Activated T-helper 1 cell treated with anti-CD3 and anti-CD28 coated beads, Interleukin-12 subunit alpha, Interleukin-12 subunit beta, Interleukin-2, Interleukin-4 antibody, amounts not matched to agents 30 ng/mL and 10 ng/mL and 1 ng/mL, durations not matched to agents 14 hours and 24 hours and 36 hours (primary cell): ENCODE measurements around the gene SCN5A. TPM values are rescaled to one million over a fixed set of nuclear protein-coding genes. Genes with fewer than 3 reads are reported as not detected.

Experiments
- DNase-seq: peaks from one replicate; pipeline ENCODE4 v3.0.0; 2021; ENCODE audit warnings: low spot score
- H3K27ac Mint-ChIP-seq: one replicate; pipeline ENCODE4 v1.8.0; 2021; ENCODE audit warnings: mild to moderate bottlenecking, mixed read lengths
- H3K27me3 Mint-ChIP-seq: one replicate; pipeline ENCODE4 v1.8.0; 2022; ENCODE audit warnings: mild to moderate bottlenecking, moderate library complexity, mixed read lengths; ENCODE audit not compliant: insufficient read depth
- H3K36me3 Mint-ChIP-seq: one replicate; pipeline ENCODE4 v1.8.0; 2021; ENCODE audit warnings: low read depth, mixed read lengths
- H3K4me1 Mint-ChIP-seq: one replicate; pipeline ENCODE4 v1.8.0; 2021; ENCODE audit warnings: low read depth, mixed read lengths
- H3K4me3 Mint-ChIP-seq: one replicate; pipeline ENCODE4 v1.8.0; 2021; ENCODE audit warnings: mild to moderate bottlenecking, moderate library complexity, mixed read lengths
- H3K9me3 Mint-ChIP-seq: one replicate; pipeline ENCODE4 v1.8.0; 2021; ENCODE audit warnings: mixed read lengths
- intact Hi-C: fragments of 100-400 bp; cut with micrococcal nuclease; formaldehyde crosslinking; loops from one replicate; pipeline ENCODE4 v1.15.1; 2024
- total RNA-seq: library from RNA; stranded (reverse); gene quantifications from 2 replicates; pipeline ENCODE4 v1.2.3, GENCODE V29; 2022

The SCN5A gene
- total RNA-seq, 1 donor from 2014 or later = not detected

GRCh38 chr3:38655708-38656300, 6.3 kb upstream of the SCN5A start:
- intact Hi-C loops = loop anchor here (1.0 to 10.0 kb wide), 4 partner anchors 135 to 749 kb away; partner anchors contain the start of genes EXOG, RPSA and XYLB
- no peak for DNase-seq
- Mint-ChIP-seq H3K4me3 (no peak overlapping the region), H3K36me3 (no peaks in the 10 kb centered on the region), H3K27ac (no peak overlapping the region), H3K27me3 (peaks cover 36% of the 10 kb centered on the region), H3K9me3 (no peaks in the 10 kb centered on the region), H3K4me1 (peaks cover 7% of the 10 kb centered on the region)

GRCh38 chr3:38653685-38654537, 4.4 kb upstream of the SCN5A start:
- peaks cover 7% of the 10 kb centered on the region for H3K4me1 Mint-ChIP-seq
- intact Hi-C loops = loop anchor here (2.0 to 10.0 kb wide), 3 partner anchors 307 to 751 kb away; partner anchors contain the start of genes ACAA1, MYD88, RPSA and XYLB
- no peaks in the 10 kb centered on the region for H3K9me3 Mint-ChIP-seq
- H3K36me3 Mint-ChIP-seq = no peaks in the 10 kb centered on the region
- H3K27ac Mint-ChIP-seq = no peak overlapping the region
- DNase-seq = no peak
- peaks cover 32% of the 10 kb centered on the region for H3K27me3 Mint-ChIP-seq
- H3K4me3 Mint-ChIP-seq = no peak overlapping the region

DNA sequence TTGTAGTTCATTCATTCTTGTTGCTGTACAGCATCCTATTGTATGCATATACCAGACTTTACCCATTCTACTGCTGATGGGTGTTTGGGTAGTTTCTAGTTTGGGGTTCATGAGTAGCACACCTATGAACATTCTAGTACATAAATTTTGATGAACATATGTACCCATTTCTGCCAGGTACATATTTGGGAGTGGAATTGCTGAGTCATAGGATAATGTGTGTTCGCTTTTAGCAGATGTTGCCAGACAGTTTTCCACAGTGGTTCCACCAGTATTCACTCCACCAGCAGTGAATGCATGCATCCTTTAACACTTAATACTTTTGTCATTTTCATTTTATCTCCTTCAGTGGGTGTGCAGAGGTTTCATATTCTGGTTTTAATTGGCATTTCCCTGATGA, 3.4 kb upstream of the SCN5A start:
- Mint-ChIP-seq H3K27ac (no peak overlapping the region), H3K27me3 (peaks cover 30% of the 10 kb centered on the region), H3K4me3 (no peak overlapping the region), H3K36me3 (peaks cover 2% of the 10 kb centered on the region), H3K9me3 (no peaks in the 10 kb centered on the region), H3K4me1 (peaks cover 12% of the 10 kb centered on the region)
- intact Hi-C loops = loop anchor here (5.0 to 10.0 kb wide), 2 partner anchors 516 to 752 kb away; partner anchors contain the start of genes ACAA1, MYD88 and RPSA
- DNase-seq = no peak

GRCh38 chr3:38651153-38651789, 1.8 kb upstream of the SCN5A start:
- intact Hi-C loops = loop anchor here (1.0 to 10.0 kb wide), 4 partner anchors 130 to 754 kb away; partner anchors contain the start of genes ACAA1, EXOG, MYD88 and RPSA
- H3K4me1 Mint-ChIP-seq = peaks cover 12% of the 10 kb centered on the region
- H3K9me3 Mint-ChIP-seq = no peaks in the 10 kb centered on the region
- peaks cover 17% of the 10 kb centered on the region for H3K27me3 Mint-ChIP-seq
- peaks cover 2% of the 10 kb centered on the region for H3K36me3 Mint-ChIP-seq
- H3K27ac Mint-ChIP-seq = no peak overlapping the region
- no peak overlapping the region for H3K4me3 Mint-ChIP-seq
- peak; percentile 55 for DNase-seq

DNA sequence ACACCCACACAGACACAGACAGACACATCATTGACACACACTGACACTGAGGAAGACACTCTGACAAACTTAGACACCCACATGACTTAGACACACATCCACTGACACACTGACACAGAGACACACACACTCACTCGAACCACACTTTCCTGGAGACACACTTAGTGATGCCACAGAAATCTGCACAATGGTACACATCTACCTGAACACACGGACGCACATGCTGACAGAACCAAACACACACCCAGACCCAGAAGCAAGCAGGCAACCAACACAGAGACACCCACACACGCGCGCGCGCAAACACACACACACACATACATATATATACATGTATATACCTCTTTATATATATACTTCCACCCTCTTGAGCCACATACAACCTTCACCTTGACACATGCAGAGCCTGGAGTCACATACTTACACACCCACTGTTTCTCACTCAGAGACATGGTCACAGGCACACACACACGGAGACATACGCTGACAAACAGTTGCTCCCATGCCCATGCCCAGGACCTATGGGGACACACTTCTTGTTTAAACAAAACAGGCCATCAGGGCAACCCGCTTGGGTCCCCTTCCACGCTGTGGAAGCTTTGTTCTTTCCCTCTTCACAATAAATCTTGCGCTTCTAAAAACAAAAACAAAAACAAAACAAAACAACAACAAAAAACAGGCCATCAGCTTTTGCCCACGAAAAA, 913 bp upstream of the SCN5A start:
- H3K4me3 Mint-ChIP-seq = no peak overlapping the region
- H3K27ac Mint-ChIP-seq = no peak overlapping the region
- peaks cover 2% of the 10 kb centered on the region for H3K36me3 Mint-ChIP-seq
- intact Hi-C loops = loop anchor here (5.0 to 10.0 kb wide), 2 partner anchors 513 to 754 kb away; partner anchors contain the start of genes ACAA1, MYD88 and RPSA
- no peak for DNase-seq
- H3K27me3 Mint-ChIP-seq = peaks cover 12% of the 10 kb centered on the region
- H3K4me1 Mint-ChIP-seq = peaks cover 6% of the 10 kb centered on the region
- H3K9me3 Mint-ChIP-seq = no peaks in the 10 kb centered on the region

DNA sequence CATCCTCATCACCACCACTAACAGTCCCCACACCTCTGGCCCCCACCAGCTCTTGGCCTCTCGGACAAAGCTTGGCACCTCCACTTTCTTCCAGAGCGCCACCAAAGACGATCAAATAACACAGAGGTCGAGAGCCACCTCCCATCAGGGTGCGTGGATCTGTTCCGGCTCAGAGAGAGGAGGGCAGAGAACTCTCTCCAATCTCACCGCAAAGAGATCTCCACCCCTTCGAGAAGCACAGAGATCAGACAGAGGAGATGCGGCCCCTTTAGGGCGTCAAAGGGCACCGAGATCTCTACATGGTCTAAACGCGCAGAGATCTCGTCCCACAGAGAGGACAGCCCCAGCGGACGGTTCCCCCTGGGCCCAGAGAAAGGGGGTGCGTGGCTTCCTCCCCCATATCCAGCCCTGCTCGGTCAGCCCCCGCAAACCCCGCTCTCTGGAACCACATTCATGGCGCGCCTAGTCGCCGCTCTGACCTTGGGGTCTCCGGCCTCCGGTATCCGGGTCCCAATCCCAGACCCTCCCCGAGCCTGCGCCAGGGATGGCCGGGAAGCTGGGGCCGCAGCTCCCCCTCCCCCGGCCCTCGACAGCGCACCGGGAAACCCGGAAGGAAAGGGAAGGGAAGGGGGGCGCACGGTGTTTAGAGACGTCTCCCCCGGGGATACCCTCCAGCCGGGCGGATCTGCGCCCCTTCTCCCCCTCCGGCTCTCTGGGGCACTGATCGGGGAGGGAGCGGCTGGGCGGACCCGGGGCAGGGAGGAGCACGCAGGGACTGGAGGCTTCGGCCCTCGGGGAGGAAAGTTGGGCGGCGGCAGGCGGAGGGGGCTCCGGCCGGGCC, 608 bp downstream of the SCN5A start:
- intact Hi-C loops = loop anchor here (10.0 kb wide), 1 partner anchor 346 kb away; no protein-coding TSS in a partner anchor
- Mint-ChIP-seq H3K4me3 (peak overlapping the region; percentile 77), H3K9me3 (no peaks in the 10 kb centered on the region), H3K4me1 (peaks cover 5% of the 10 kb centered on the region), H3K36me3 (peaks cover 2% of the 10 kb centered on the region), H3K27ac (no peak overlapping the region), H3K27me3 (peaks cover 11% of the 10 kb centered on the region)
- no peak for DNase-seq

- intact Hi-C loops = loop anchor here (10.0 kb wide), 1 partner anchor 347 kb away; no protein-coding TSS in a partner anchor
- Mint-ChIP-seq H3K36me3 (peaks cover 2% of the 10 kb centered on the region), H3K27me3 (peaks cover 6% of the 10 kb centered on the region), H3K4me1 (peaks cover 5% of the 10 kb centered on the region), H3K4me3 (peak overlapping the region; percentile 77), H3K9me3 (no peaks in the 10 kb centered on the region), H3K27ac (no peak overlapping the region)
- DNase-seq = no peak
These were observed 1.3 kb downstream of the SCN5A start for GRCh38 chr3:38648024-38648658.

DNA sequence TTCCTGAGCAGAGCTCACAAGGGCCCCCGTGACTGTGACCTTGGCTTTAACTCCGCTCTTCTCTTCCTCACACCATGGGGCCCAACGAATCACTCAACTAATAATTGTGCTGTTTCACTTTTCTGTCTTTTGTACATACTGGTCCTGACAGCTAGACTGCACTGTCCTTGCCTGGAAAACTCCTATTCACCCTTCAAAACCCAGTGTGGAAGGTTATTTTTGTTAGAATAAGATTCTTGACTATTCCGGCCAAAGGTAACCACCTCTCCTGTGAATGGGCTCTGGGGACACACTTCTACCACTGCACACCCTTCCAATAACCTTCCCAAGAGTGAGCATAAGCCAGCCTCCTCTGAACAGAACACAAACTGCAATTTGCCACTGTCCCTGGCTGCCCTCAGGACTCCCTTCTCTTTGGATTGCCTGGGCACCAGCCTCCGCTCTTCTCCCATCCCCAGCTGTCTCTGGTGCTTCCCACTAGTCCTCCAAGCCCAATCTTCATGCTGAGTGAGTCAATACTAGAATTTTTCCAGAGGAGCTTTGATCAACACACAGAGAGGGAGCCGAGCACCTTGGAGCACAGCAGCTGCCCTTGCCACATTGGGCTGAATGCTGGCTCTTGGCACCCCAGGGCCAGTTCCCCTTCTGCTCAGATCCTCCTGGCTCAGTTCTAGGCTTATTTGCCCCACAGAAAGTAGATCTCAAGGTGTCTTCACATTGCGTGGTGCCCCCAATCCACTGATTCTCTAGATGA, 2.1 kb downstream of the SCN5A start:
- no peak overlapping the region for H3K27ac Mint-ChIP-seq
- intact Hi-C loops = loop anchor here (10.0 kb wide), 1 partner anchor 347 kb away; no protein-coding TSS in a partner anchor
- peaks cover 2% of the 10 kb centered on the region for H3K36me3 Mint-ChIP-seq
- H3K4me1 Mint-ChIP-seq = peaks cover 5% of the 10 kb centered on the region
- no peak overlapping the region for H3K4me3 Mint-ChIP-seq
- H3K9me3 Mint-ChIP-seq = no peaks in the 10 kb centered on the region
- no peaks in the 10 kb centered on the region for H3K27me3 Mint-ChIP-seq
- DNase-seq = no peak

DNA sequence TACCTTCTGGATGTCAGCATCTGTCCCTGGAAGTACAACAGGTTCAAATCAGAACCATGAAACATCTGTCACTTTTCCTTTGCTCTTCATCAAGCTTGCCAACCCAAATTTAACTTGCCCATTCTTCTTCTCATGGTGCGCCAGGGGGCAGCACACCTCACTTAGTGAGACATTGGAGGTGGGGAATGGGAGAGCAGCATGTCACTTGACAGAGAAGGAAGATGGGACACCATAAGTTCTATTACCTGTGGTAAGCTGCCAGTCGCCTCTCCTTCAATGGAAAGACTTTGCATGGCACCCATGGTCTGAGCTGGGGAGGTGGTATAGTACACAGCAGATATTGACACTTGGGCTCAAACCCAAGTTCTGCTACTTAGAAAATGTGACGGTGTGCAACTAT, 2.9 kb downstream of the SCN5A start:
- intact Hi-C loops = loop anchor here (10.0 kb wide), 1 partner anchor 348 kb away; no protein-coding TSS in a partner anchor
- no peaks in the 10 kb centered on the region for H3K9me3 Mint-ChIP-seq
- peaks cover 2% of the 10 kb centered on the region for H3K36me3 Mint-ChIP-seq
- H3K4me1 Mint-ChIP-seq = peaks cover 5% of the 10 kb centered on the region
- no peak overlapping the region for H3K4me3 Mint-ChIP-seq
- H3K27me3 Mint-ChIP-seq = no peaks in the 10 kb centered on the region
- no peak overlapping the region for H3K27ac Mint-ChIP-seq
- DNase-seq = no peak

DNA sequence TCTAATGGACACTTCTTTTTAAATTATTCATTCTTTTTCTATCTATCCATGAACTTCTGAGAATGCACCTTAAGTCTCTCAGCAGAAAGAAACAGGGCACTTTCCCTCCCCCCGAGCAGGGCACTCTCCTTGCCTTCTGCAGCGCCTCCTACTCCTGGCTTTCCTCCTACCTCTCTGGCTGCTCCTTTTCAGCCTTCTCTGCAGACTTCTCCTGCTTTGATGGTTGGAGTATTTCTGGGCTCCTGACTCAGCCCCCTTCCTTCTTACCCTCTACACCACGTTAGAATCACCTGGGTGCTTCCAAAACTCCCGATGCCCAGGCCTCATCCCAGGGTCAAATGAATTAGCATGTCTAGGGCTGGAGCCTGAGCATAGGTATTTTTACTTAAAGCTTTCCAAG, 3.4 kb downstream of the SCN5A start:
- Mint-ChIP-seq H3K4me1 (peaks cover 5% of the 10 kb centered on the region), H3K4me3 (no peak overlapping the region), H3K9me3 (no peaks in the 10 kb centered on the region), H3K27me3 (no peaks in the 10 kb centered on the region), H3K36me3 (peaks cover 2% of the 10 kb centered on the region), H3K27ac (no peak overlapping the region)
- intact Hi-C loops = loop anchor here (10.0 kb wide), 1 partner anchor 349 kb away; no protein-coding TSS in a partner anchor
- DNase-seq = no peak

GRCh38 chr3:38645601-38646000, 3.9 kb downstream of the SCN5A start:
- no peak overlapping the region for H3K4me3 Mint-ChIP-seq

More at GRCh38 chr3:38645601-38646000, 3.9 kb downstream of the SCN5A start:
- intact Hi-C loops = loop anchor here (10.0 kb wide), 1 partner anchor 349 kb away; no protein-coding TSS in a partner anchor
- Mint-ChIP-seq H3K27me3 (no peaks in the 10 kb centered on the region), H3K9me3 (no peaks in the 10 kb centered on the region), H3K4me1 (peaks cover 5% of the 10 kb centered on the region), H3K36me3 (peaks cover 2% of the 10 kb centered on the region), H3K27ac (no peak overlapping the region)
- no peak for DNase-seq
